Hepatocyte (in vitro differentiated cells): ENCODE measurements around the gene ZNF512.

Experiments used
- EZH2 ChIP-seq: fragments of 200-600 bp; sonication (generic); IDR thresholded peaks from 2 replicates; pipeline ENCODE4 v1.6.1; 2016; ENCODE audit warnings: antibody characterized with exemption, mild to moderate bottlenecking, borderline replicate concordance
- EZH2phosphoT487 ChIP-seq: fragments of 200-600 bp; sonication (generic); IDR thresholded peaks from one replicate; pipeline ENCODE4 v1.6.1; 2018; ENCODE audit warnings: antibody characterized with exemption, mild to moderate bottlenecking, low read depth, moderate library complexity; ENCODE audit not compliant: unreplicated experiment, severe bottlenecking
- TF ChIP-seq, protein P1 (sequence below): fragments of 200-600 bp; sonication (generic); IDR thresholded peaks from 2 replicates; pipeline ENCODE4 v1.5.1; 2016; ENCODE audit warnings: antibody characterized with exemption, mild to moderate bottlenecking; ENCODE audit not compliant: poor library complexity

- TF ChIP-seq, protein P1, sequence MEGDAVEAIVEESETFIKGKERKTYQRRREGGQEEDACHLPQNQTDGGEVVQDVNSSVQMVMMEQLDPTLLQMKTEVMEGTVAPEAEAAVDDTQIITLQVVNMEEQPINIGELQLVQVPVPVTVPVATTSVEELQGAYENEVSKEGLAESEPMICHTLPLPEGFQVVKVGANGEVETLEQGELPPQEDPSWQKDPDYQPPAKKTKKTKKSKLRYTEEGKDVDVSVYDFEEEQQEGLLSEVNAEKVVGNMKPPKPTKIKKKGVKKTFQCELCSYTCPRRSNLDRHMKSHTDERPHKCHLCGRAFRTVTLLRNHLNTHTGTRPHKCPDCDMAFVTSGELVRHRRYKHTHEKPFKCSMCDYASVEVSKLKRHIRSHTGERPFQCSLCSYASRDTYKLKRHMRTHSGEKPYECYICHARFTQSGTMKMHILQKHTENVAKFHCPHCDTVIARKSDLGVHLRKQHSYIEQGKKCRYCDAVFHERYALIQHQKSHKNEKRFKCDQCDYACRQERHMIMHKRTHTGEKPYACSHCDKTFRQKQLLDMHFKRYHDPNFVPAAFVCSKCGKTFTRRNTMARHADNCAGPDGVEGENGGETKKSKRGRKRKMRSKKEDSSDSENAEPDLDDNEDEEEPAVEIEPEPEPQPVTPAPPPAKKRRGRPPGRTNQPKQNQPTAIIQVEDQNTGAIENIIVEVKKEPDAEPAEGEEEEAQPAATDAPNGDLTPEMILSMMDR = no peak
- TF ChIP-seq EZH2 (no peak), EZH2phosphoT487 (no peak)
Measured at GRCh38 chr2:27638037-27638637, 55.3 kb downstream of the ZNF512 start.
